GM23338 (cell line): ENCODE results near the gene SYNE2. TPM values are rescaled to one million over a fixed set of nuclear protein-coding genes. Genes with fewer than 3 reads are reported as not detected.

Experiments used
- ATAC-seq: fragments of 200-7000 bp; cut with Tn5 transposase; 3 replicates; pipeline ENCODE4 v1.9.1; 2020
- DNase-seq: peaks from one replicate; pipeline ENCODE4 v3.0.0-alpha.2; 2015; ENCODE audit warnings: low spot score
- H2AFZ ChIP-seq: fragments of 200-600 bp; sonication (generic); 2 replicates; pipeline ENCODE4 v1.8.0; 2016; ENCODE audit warnings: antibody characterized with exemption, mild to moderate bottlenecking, moderate library complexity
- H3F3A ChIP-seq: fragments of 200-600 bp; sonication (generic); replicated peaks from 2 replicates; pipeline ENCODE4 v1.8.0; 2017; ENCODE audit warnings: antibody characterized with exemption, mixed run types, low read depth
- H3K27ac ChIP-seq: fragments of 200-600 bp; sonication (generic); 2 replicates; pipeline ENCODE4 v1.6.1; 2016; ENCODE audit warnings: low read depth
- H3K27me3 ChIP-seq: fragments of 200-600 bp; sonication (generic); 2 replicates; pipeline ENCODE4 v1.8.0; 2016; ENCODE audit warnings: mild to moderate bottlenecking, mixed run types, moderate library complexity; ENCODE audit not compliant: insufficient read depth
- H3K36me3 ChIP-seq: fragments of 200-600 bp; sonication (generic); 2 replicates; pipeline ENCODE4 v1.8.0; 2016; ENCODE audit warnings: mild to moderate bottlenecking; ENCODE audit not compliant: insufficient read depth
- H3K4me1 ChIP-seq: fragments of 200-600 bp; sonication (generic); 2 replicates; pipeline ENCODE4 v1.8.0; 2016; ENCODE audit warnings: mild to moderate bottlenecking, moderate library complexity; ENCODE audit not compliant: insufficient read depth
- H3K4me2 ChIP-seq: fragments of 200-600 bp; sonication (generic); 2 replicates; pipeline ENCODE4 v1.7.1; 2017; ENCODE audit warnings: mixed run types
- H3K4me3 ChIP-seq: fragments of 200-600 bp; sonication (generic); 2 replicates; pipeline ENCODE4 v1.6.1; 2016; ENCODE audit warnings: mixed run types
- H3K79me2 ChIP-seq: fragments of 200-600 bp; sonication (generic); replicated peaks from 2 replicates; pipeline ENCODE4 v1.8.0; 2017; ENCODE audit warnings: mild to moderate bottlenecking; ENCODE audit not compliant: insufficient read depth
- H3K9me2 ChIP-seq: fragments of 200-600 bp; sonication (generic); 2 replicates; pipeline ENCODE4 v1.8.0; 2017; ENCODE audit not compliant: insufficient read depth
- H4K20me1 ChIP-seq: fragments of 200-600 bp; sonication (generic); replicated peaks from 2 replicates; pipeline ENCODE4 v1.8.0; 2017; ENCODE audit warnings: mild to moderate bottlenecking; ENCODE audit not compliant: insufficient read depth
- H3K27ac Mint-ChIP-seq: 2 replicates; pipeline ENCODE4 v1.8.0; 2020; ENCODE audit warnings: inconsistent platforms, mild to moderate bottlenecking, moderate library complexity, mixed read lengths
- H3K27me3 Mint-ChIP-seq: 3 replicates; pipeline ENCODE4 v1.8.0; 2022; ENCODE audit warnings: low read depth, mild to moderate bottlenecking, moderate library complexity, mixed read lengths, inconsistent platforms; ENCODE audit not compliant: insufficient read depth, poor library complexity
- H3K36me3 Mint-ChIP-seq: 3 replicates; pipeline ENCODE4 v1.8.0; 2021; ENCODE audit warnings: low read depth, mild to moderate bottlenecking, inconsistent platforms, moderate library complexity, mixed read lengths
- H3K4me1 Mint-ChIP-seq: 3 replicates; pipeline ENCODE4 v1.8.0; 2020; ENCODE audit warnings: mild to moderate bottlenecking, inconsistent platforms, mixed read lengths
- H3K4me3 Mint-ChIP-seq: 3 replicates; pipeline ENCODE4 v1.8.0; 2021; ENCODE audit warnings: moderate library complexity, mild to moderate bottlenecking, inconsistent platforms, mixed read lengths
- H3K9me3 Mint-ChIP-seq: 3 replicates; pipeline ENCODE4 v1.8.0; 2020; ENCODE audit warnings: moderate library complexity, mild to moderate bottlenecking, inconsistent platforms, mixed read lengths
- CREB1 ChIP-seq: fragments of 250-450 bp; sonication (Bioruptor Pico); IDR thresholded peaks from 2 replicates; pipeline ENCODE4 v1.5.0; 2020; ENCODE audit warnings: low read depth, mild to moderate bottlenecking, moderate library complexity
- NANOG ChIP-seq: IDR thresholded peaks from 2 replicates; pipeline ENCODE4 v1.6.1; 2016; ENCODE audit warnings: antibody characterized with exemption, borderline replicate concordance
- ZNF114 ChIP-seq: fragments of 250-450 bp; sonication (Bioruptor Pico); IDR thresholded peaks from 2 replicates; pipeline ENCODE4 v1.5.0; 2020; ENCODE audit warnings: mild to moderate bottlenecking, moderate library complexity
- ZNF331 ChIP-seq: fragments of 250-450 bp; sonication (Bioruptor Pico); IDR thresholded peaks from 2 replicates; pipeline ENCODE4 v1.5.0; 2020; ENCODE audit warnings: low read depth, mild to moderate bottlenecking, moderate library complexity
- polyA plus RNA-seq: library from polyadenylated mRNA; unstranded; fragments of >200 nt; fragmentation: Nextera tagmentation; extraction: Ambion mirVana; gene quantifications from 2 replicates; pipeline ENCODE4 v1.2.1, GENCODE V29; 2016
- total RNA-seq: library from RNA; depleted of rRNA; stranded (reverse); fragments of >200 nt; shearing (Covaris generic); gene quantifications from 2 replicates; pipeline ENCODE4 v1.2.3, GENCODE V29; 2014
- TF ChIP-seq, protein P1 (sequence below): IDR thresholded peaks from 2 replicates; pipeline ENCODE4 v1.6.1; 2016; ENCODE audit warnings: antibody characterized with exemption
- TF ChIP-seq, protein P2 (sequence below), 2 experiments: fragments of 200-600 bp in 1 of 2; sonication (generic) in 1 of 2; conservative IDR thresholded peaks; 2 replicates each; pipeline versions ENCODE4 v1.5.1 to v1.6.1; 2016 to 2017; ENCODE audit warnings: antibody characterized with exemption in 2 of 2, low read depth in 2 of 2, mild to moderate bottlenecking in 2 of 2, moderate library complexity in 1 of 2

Gene SYNE2
- total and polyA plus RNA-seq, 2 experiments from 2014 or later, result 34.3 to 86.5 TPM

DNA sequence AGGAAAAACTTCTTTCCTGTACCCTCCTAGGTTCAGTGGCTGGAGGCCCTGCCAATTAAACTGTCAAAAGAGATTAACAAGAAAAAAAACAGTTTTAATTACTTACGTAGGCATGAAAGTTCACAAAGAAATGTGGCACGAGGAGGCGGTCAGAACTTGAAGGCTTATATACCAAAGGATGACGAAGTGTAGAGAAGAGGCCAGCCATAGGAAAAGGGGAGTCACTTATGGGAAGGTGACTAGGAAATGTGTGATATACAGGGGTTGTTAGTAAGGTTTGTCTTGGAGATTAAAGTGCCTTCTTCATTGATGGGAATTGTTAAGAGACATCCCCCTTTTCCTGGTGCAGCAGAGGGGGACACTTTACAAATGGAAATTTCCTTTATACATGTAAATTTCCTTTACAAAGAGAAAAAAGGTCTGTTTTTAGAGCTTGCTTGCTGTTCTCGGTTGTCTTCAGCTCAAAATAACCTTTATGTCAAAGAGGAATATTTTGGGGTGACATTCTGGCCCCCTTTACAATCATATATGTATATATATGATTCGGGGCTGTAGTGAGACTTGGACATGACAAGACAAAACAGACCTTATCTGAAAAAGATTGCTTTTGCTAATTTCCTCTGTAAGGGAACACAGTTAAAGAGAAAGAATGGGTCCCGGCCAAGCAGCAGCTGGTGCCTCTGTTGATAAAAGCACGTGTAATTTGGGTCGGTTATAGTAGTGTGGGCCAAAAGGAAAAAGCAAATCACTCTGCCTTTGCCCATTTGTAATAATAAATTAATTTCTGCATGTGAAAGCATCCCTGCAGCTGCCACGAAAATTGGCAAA lies 38.6 kb downstream of the SYNE2 start:
- H3K4me3 ChIP-seq, result peak overlapping the region; percentile 34

GRCh38 chr14:63892265-63892664 lies 39.5 kb downstream of the SYNE2 start:
- Histone ChIP-seq H3K4me1 (peaks cover 28% of the 10 kb centered on the region), H3K4me3 (peak overlapping the region; percentile 24; the same call in 1 of the 2 replicates)
- peak overlapping the region; percentile 98 for H3K27ac Mint-ChIP-seq

More for the DNA sequence above, 38.6 kb downstream of the SYNE2 start:
- Histone ChIP-seq H4K20me1 (no peaks in the 10 kb centered on the region), H3K27me3 (no peaks in the 10 kb centered on the region), H3K79me2 (peaks cover 43% of the 10 kb centered on the region), H3F3A (peaks cover 6% of the 10 kb centered on the region; the same call in 1 of the 2 replicates), H3K4me2 (peak overlapping the region; percentile 60), H2AFZ (no peak overlapping the region), H3K36me3 (no peaks in the 10 kb centered on the region), H3K4me1 (peaks cover 28% of the 10 kb centered on the region), H3K27ac (peak overlapping the region; percentile 96), H3K9me2 (no peaks in the 10 kb centered on the region)
- TF ChIP-seq NANOG, result peak; percentile 90
- TF ChIP-seq ZNF114 (CRISPR knock-in tag), result no peak
- TF ChIP-seq CREB1, result 0 out of 2 replicates have a peak, but pooled peaks have one; percentile 16
- TF ChIP-seq, protein P1, sequence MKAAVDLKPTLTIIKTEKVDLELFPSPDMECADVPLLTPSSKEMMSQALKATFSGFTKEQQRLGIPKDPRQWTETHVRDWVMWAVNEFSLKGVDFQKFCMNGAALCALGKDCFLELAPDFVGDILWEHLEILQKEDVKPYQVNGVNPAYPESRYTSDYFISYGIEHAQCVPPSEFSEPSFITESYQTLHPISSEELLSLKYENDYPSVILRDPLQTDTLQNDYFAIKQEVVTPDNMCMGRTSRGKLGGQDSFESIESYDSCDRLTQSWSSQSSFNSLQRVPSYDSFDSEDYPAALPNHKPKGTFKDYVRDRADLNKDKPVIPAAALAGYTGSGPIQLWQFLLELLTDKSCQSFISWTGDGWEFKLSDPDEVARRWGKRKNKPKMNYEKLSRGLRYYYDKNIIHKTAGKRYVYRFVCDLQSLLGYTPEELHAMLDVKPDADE, result no peak
- peak overlapping the region; percentile 67 for H3K4me3 Mint-ChIP-seq
- peaks cover 6% of the 10 kb centered on the region for H3K27me3 Mint-ChIP-seq
- ATAC-seq (peak; percentile 94), DNase-seq (peak; percentile 80)
- H3K4me1 Mint-ChIP-seq, result peaks cover 42% of the 10 kb centered on the region
- peaks cover 5% of the 10 kb centered on the region; the same call in 1 of the 3 replicates for H3K36me3 Mint-ChIP-seq
- peak overlapping the region; percentile 98 for H3K27ac Mint-ChIP-seq
- H3K9me3 Mint-ChIP-seq, result no peaks in the 10 kb centered on the region

DNA sequence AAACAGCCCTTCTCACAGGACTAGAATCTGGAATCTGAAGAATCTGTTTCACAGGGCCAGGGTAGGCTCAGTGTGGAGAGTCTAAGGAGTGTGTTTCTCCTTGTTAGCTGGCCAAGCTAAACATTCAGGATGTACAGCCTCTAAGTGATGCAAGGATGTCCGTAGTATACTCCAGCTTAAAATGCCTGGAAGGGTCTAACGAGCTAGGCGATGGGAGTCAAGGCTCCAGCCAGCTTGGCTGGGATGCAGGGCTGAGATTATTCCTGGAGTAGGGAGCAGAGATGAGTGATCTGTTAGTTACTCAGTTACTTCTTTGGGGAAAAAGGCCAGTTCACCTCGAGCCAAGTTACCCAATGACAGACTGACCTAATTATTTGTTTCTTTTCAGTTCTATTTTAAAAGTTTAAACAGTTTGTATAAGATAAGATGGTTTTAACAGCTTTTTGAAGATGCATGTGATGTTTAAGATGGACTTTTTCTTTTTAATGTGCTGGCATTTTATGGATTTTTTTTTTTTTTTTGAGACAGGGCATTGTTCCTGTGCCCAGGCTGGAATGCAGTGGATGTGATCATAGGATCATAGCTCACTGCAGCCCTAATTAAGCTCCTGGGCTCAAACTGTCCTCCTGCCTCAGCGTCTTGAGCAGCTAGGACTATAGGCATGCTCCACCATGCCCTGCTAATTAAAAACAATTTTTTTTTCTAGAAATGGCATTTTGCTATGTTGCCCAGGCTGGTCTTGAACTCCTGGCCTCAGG lies 41.1 kb downstream of the SYNE2 start:
- Mint-ChIP-seq H3K27ac (peak overlapping the region; percentile 88), H3K4me3 (no peak overlapping the region), H3K27me3 (peaks cover 6% of the 10 kb centered on the region), H3K4me1 (peaks cover 50% of the 10 kb centered on the region), H3K36me3 (no peaks in the 10 kb centered on the region), H3K9me3 (no peaks in the 10 kb centered on the region)
- Histone ChIP-seq H3K79me2 (peaks cover 38% of the 10 kb centered on the region), H3F3A (peaks cover 6% of the 10 kb centered on the region; the same call in 1 of the 2 replicates), H4K20me1 (no peaks in the 10 kb centered on the region), H2AFZ (no peak overlapping the region), H3K4me1 (peaks cover 28% of the 10 kb centered on the region), H3K27me3 (no peaks in the 10 kb centered on the region), H3K9me2 (no peaks in the 10 kb centered on the region), H3K4me3 (no peak overlapping the region), H3K36me3 (no peaks in the 10 kb centered on the region), H3K4me2 (0 out of 2 replicates have a peak overlapping the region, but pooled peaks have one; percentile 11), H3K27ac (peak overlapping the region; percentile 7; the same call in 1 of the 2 replicates)
- peak; percentile 11; the same call in 2 of the 3 replicates for ATAC-seq
- peak; percentile 52 for DNase-seq
- TF ChIP-seq CREB1 (no peak), ZNF114 (CRISPR knock-in tag) (no peak), ZNF331 (CRISPR knock-in tag) (no peak)
- TF ChIP-seq, protein P2, sequence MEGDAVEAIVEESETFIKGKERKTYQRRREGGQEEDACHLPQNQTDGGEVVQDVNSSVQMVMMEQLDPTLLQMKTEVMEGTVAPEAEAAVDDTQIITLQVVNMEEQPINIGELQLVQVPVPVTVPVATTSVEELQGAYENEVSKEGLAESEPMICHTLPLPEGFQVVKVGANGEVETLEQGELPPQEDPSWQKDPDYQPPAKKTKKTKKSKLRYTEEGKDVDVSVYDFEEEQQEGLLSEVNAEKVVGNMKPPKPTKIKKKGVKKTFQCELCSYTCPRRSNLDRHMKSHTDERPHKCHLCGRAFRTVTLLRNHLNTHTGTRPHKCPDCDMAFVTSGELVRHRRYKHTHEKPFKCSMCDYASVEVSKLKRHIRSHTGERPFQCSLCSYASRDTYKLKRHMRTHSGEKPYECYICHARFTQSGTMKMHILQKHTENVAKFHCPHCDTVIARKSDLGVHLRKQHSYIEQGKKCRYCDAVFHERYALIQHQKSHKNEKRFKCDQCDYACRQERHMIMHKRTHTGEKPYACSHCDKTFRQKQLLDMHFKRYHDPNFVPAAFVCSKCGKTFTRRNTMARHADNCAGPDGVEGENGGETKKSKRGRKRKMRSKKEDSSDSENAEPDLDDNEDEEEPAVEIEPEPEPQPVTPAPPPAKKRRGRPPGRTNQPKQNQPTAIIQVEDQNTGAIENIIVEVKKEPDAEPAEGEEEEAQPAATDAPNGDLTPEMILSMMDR (conservative IDR thresholded peaks at IDR 0.05; ENCODE audit: low read depth in 2 of 2), result no peak

More at GRCh38 chr14:63892265-63892664, 39.5 kb downstream of the SYNE2 start:
- TF ChIP-seq CREB1, result no peak
- no peak for TF ChIP-seq NANOG
- peaks cover 41% of the 10 kb centered on the region for H3K79me2 ChIP-seq
- peak overlapping the region; percentile 41; the same call in 1 of the 2 replicates for H3K4me2 ChIP-seq
- DNase-seq (no peak), ATAC-seq (no peak)
- H3K4me3 Mint-ChIP-seq, result peak overlapping the region; percentile 11; the same call in 2 of the 3 replicates
- no peak overlapping the region for H2AFZ ChIP-seq
- peaks cover 42% of the 10 kb centered on the region for H3K4me1 Mint-ChIP-seq
- no peaks in the 10 kb centered on the region for H3K9me3 Mint-ChIP-seq
- H3F3A ChIP-seq, result peaks cover 6% of the 10 kb centered on the region; the same call in 1 of the 2 replicates
- H3K27ac ChIP-seq, result peak overlapping the region; percentile 82
- peaks cover 6% of the 10 kb centered on the region for H3K27me3 Mint-ChIP-seq
- H3K27me3 ChIP-seq, result no peaks in the 10 kb centered on the region
- H3K36me3 Mint-ChIP-seq, result peaks cover 4% of the 10 kb centered on the region; the same call in 1 of the 3 replicates
- H3K36me3 ChIP-seq, result no peaks in the 10 kb centered on the region
- no peaks in the 10 kb centered on the region for H4K20me1 ChIP-seq
- H3K9me2 ChIP-seq, result no peaks in the 10 kb centered on the region
